Calu3 (cell line): Measurements from ENCODE around the gene MLLT3. TPM values are rescaled to one million over a fixed set of nuclear protein-coding genes. Genes with fewer than 3 reads are reported as not detected.

Experiments used
- BruUV-seq: library from RNA; stranded (reverse); fragments of 400-500 nt; replicated peaks from 2 replicates; lab custom pipeline; 2021; lab: Mats Ljungman, UMichigan
- CTCF ChIA-PET: fragments of 300-600 bp; sonication (Branson Sonifier 250); formaldehyde crosslinking; loops from one replicate; lab custom pipeline; 2022; ENCODE audit warnings: antibody characterized with exemption; lab: Charles Lee
- DNase-seq: peaks from one replicate; pipeline ENCODE4 v3.0.0; 2022
- H3K27ac Mint-ChIP-seq: one replicate; pipeline ENCODE4 v1.8.0; 2022; ENCODE audit warnings: mixed read lengths; ENCODE audit not compliant: unreplicated experiment
- H3K27me3 Mint-ChIP-seq: one replicate; pipeline ENCODE4 v1.8.0; 2022; ENCODE audit warnings: mixed read lengths; ENCODE audit not compliant: unreplicated experiment
- H3K36me3 Mint-ChIP-seq: one replicate; pipeline ENCODE4 v1.8.0; 2022; ENCODE audit warnings: mild to moderate bottlenecking, moderate library complexity, mixed read lengths; ENCODE audit not compliant: insufficient read depth, unreplicated experiment
- H3K4me1 Mint-ChIP-seq: one replicate; pipeline ENCODE4 v1.8.0; 2022; ENCODE audit warnings: mild to moderate bottlenecking, low read depth, mixed read lengths; ENCODE audit not compliant: unreplicated experiment
- H3K4me3 Mint-ChIP-seq: one replicate; pipeline ENCODE4 v1.8.0; 2022; ENCODE audit warnings: mild to moderate bottlenecking, low read depth, moderate library complexity, mixed read lengths; ENCODE audit not compliant: unreplicated experiment
- H3K9me3 Mint-ChIP-seq: one replicate; pipeline ENCODE4 v1.8.0; 2022; ENCODE audit warnings: low read depth, mixed read lengths; ENCODE audit not compliant: unreplicated experiment
- CTCF ChIP-seq: fragments of 200-600 bp; IDR thresholded peaks from one replicate; pipeline ENCODE4 v1.8.0; 2022; ENCODE audit warnings: antibody characterized with exemption; ENCODE audit not compliant: unreplicated experiment
- intact Hi-C: fragments of 100-400 bp; cut with micrococcal nuclease; formaldehyde crosslinking; loops from one replicate; pipeline ENCODE4 v1.10.0; 2022; ENCODE audit not compliant: unreplicated experiment
- total RNA-seq: library from RNA; stranded (reverse); gene quantifications from 2 replicates; pipeline ENCODE4 v1.2.3, GENCODE V29; 2022

Gene MLLT3
- total RNA-seq, 1 experiment from 2014 or later = 23.1 TPM

- Mint-ChIP-seq H3K4me3 (no peak overlapping the region), H3K27me3 (no peaks in the 10 kb centered on the region), H3K4me1 (no peaks in the 10 kb centered on the region), H3K27ac (no peak overlapping the region), H3K9me3 (no peaks in the 10 kb centered on the region), H3K36me3 (no peaks in the 10 kb centered on the region)
- BruUV-seq = no TSS peak
- no peak for DNase-seq
- intact Hi-C loops = no loop called here
- TF ChIP-seq CTCF = no peak
- CTCF ChIA-PET = interaction anchor here (1.2 kb wide), 1 partner anchor 301 kb away, joined by 3 read pairs; no protein-coding TSS in a partner anchor
Observed at GRCh38 chr9:20442461-20443319, 179.6 kb downstream of the MLLT3 start.

DNA sequence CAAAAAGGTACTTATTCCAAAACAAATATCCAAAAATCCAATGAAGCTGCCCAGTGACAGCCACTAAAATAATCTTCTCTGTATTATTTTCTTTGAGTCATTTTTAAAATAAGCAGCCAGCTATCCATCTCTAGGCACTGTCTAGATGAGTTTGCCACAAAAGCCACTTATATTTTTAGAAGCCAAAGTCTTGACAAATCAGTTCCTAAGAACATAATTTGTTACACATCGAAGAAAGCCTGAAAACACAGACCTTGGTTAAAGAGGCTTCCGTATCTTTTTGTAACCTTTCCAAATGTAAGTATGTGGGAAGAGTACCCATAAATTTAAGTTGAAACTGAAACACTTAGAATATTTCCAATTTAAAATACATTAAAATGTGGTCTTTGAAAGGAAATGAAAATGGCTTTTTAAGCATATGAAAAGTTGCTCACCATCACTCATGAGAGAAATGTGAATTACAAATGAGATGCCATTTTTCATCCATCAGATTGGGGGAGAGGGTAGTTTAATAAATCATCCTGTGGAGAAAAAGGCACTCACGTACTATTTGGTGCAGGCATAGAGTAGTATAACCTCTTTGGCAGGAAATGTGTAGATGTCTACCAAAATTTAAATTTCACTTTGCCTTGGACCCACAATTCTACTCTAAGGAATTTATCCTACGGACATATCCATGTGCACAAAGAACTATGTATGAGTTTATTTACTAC lies 180.4 kb downstream of the MLLT3 start:
- Mint-ChIP-seq H3K36me3 (no peaks in the 10 kb centered on the region), H3K4me3 (no peak overlapping the region), H3K27me3 (no peaks in the 10 kb centered on the region), H3K27ac (no peak overlapping the region), H3K4me1 (no peaks in the 10 kb centered on the region), H3K9me3 (no peaks in the 10 kb centered on the region)
- BruUV-seq = no TSS peak
- no peak for TF ChIP-seq CTCF
- CTCF ChIA-PET = no interaction called here
- intact Hi-C loops = no loop called here
- DNase-seq = no peak

DNA sequence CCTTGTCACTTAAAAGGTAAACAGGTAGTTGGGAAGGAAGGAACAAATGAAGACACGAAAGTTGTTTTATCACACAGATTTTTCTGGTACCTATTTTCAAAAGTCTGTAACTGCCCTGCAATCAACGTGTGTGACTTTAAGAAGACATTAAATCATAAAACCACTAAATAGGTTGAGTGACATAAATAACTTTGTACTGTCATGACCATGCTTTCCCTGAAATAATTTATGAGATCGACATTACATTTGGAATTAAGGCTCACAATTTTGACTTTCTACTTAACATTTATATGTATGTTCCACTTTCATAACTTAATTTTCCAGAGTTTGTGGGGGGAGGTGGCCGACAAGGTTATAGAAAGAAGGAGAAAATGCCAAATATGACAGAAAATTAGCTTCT lies 181.1 kb downstream of the MLLT3 start:
- Mint-ChIP-seq H3K36me3 (no peaks in the 10 kb centered on the region), H3K4me3 (no peak overlapping the region), H3K9me3 (no peaks in the 10 kb centered on the region), H3K27ac (no peak overlapping the region), H3K4me1 (no peaks in the 10 kb centered on the region), H3K27me3 (no peaks in the 10 kb centered on the region)
- intact Hi-C loops = no loop called here
- no peak for TF ChIP-seq CTCF
- no peak for DNase-seq
- no TSS peak for BruUV-seq
- CTCF ChIA-PET = interaction anchor here (0.6 kb wide), 1 partner anchor 90 kb away, joined by 5 read pairs; no protein-coding TSS in a partner anchor

- no TSS peak for BruUV-seq
- CTCF ChIA-PET = no interaction called here
- Mint-ChIP-seq H3K36me3 (no peaks in the 10 kb centered on the region), H3K27ac (no peak overlapping the region), H3K4me3 (no peak overlapping the region), H3K4me1 (no peaks in the 10 kb centered on the region), H3K27me3 (no peaks in the 10 kb centered on the region), H3K9me3 (no peaks in the 10 kb centered on the region)
- DNase-seq = no peak
- intact Hi-C loops = no loop called here
- no peak for TF ChIP-seq CTCF
Observed at GRCh38 chr9:20437476-20437875, 184.8 kb downstream of the MLLT3 start.
